Fibroblast of the aortic adventitia (primary cell): ENCODE data around the gene EIF2B1. TPM values are rescaled to one million over a fixed set of nuclear protein-coding genes. Genes with fewer than 3 reads are reported as not detected.

Source experiments
- DNase-seq: peaks from one replicate; pipeline ENCODE4 v3.0.0-alpha.2; 2010; ENCODE audit warnings: low read depth
- H3K4me3 ChIP-seq: 2 replicates; pipeline ENCODE4 v1.5.1; 2011; ENCODE audit warnings: low read depth, mild to moderate bottlenecking, control low read depth, low read length, moderate library complexity
- CTCF ChIP-seq: IDR thresholded peaks from 2 replicates; pipeline ENCODE4 v1.5.1; 2011; ENCODE audit warnings: mild to moderate bottlenecking, low read length, control low read depth, inconsistent platforms; ENCODE audit not compliant: insufficient read depth
- total RNA-seq: library from RNA; depleted of rRNA; stranded (reverse); fragments of >200 nt; gene quantifications from 2 replicates; pipeline ENCODE4 v1.2.3, GENCODE V29; 2012; ENCODE audit warnings: low replicate concordance

Gene EIF2B1
- total RNA-seq, 1 donor = 35.6 TPM

GRCh38 chr12:123654129-123654701 lies 20.7 kb upstream of the EIF2B1 start:
- no peak overlapping the region for H3K4me3 ChIP-seq
- DNase-seq = no peak
- TF ChIP-seq CTCF = no peak

- TF ChIP-seq CTCF = no peak
- no peak overlapping the region for H3K4me3 ChIP-seq
- no peak for DNase-seq
Observed at GRCh38 chr12:123648401-123648800, 14.9 kb upstream of the EIF2B1 start.

GRCh38 chr12:123645878-123646277 lies 12.4 kb upstream of the EIF2B1 start:
- no peak overlapping the region for H3K4me3 ChIP-seq
- no peak for TF ChIP-seq CTCF

GRCh38 chr12:123645380-123645779 lies 11.9 kb upstream of the EIF2B1 start:
- no peak for TF ChIP-seq CTCF
- H3K4me3 ChIP-seq = no peak overlapping the region
- DNase-seq = no peak

More at GRCh38 chr12:123645878-123646277, 12.4 kb upstream of the EIF2B1 start:
- DNase-seq = no peak

- no peak for DNase-seq
- H3K4me3 ChIP-seq = no peak overlapping the region
- TF ChIP-seq CTCF = no peak
Observed at GRCh38 chr12:123643911-123644310, 10.4 kb upstream of the EIF2B1 start.

GRCh38 chr12:123634142-123634561 lies 666 bp upstream of the EIF2B1 start:
- no peak for DNase-seq
- no peak for TF ChIP-seq CTCF
- H3K4me3 ChIP-seq = peak overlapping the region; percentile 96
